Ectodermal cell (in vitro differentiated cells): ENCODE measurements around the gene TEX30. TPM values are rescaled to one million over a fixed set of nuclear protein-coding genes. Genes with fewer than 3 reads are reported as not detected.
A peak's percentile ranks its signal among the peaks of the same experiment; 100 is the strongest.

Experiments used
- H3K27ac ChIP-seq: 2 replicates; pipeline ENCODE4 v1.7.0; 2013; ENCODE audit warnings: mild to moderate bottlenecking, low read depth, low read length; ENCODE audit not compliant: insufficient read depth, poor library complexity, severe bottlenecking
- H3K27me3 ChIP-seq: 2 replicates; pipeline ENCODE4 v1.7.0; 2013; ENCODE audit warnings: mild to moderate bottlenecking, low read length; ENCODE audit not compliant: insufficient read depth, control insufficient read depth, poor library complexity, severe bottlenecking
- H3K36me3 ChIP-seq: one replicate; pipeline ENCODE4 v1.7.0; 2013; ENCODE audit warnings: low read length; ENCODE audit not compliant: control insufficient read depth, insufficient read depth
- H3K4me1 ChIP-seq: one replicate; pipeline ENCODE4 v1.7.0; 2013; ENCODE audit warnings: low read length; ENCODE audit not compliant: control insufficient read depth, insufficient read depth
- H3K4me3 ChIP-seq: 2 replicates; pipeline ENCODE4 v1.7.0; 2013; ENCODE audit warnings: low read depth, low read length, control low read depth; ENCODE audit not compliant: insufficient read depth
- H3K9me3 ChIP-seq: 2 replicates; pipeline ENCODE4 v1.7.0; 2013; ENCODE audit warnings: mild to moderate bottlenecking, low read length, moderate library complexity; ENCODE audit not compliant: control insufficient read depth
- WGBS, 2 experiments: methylation state at CpG; one replicate each; pipeline ENCODE4 v1.1.7; 2013; ENCODE audit warnings: missing lambda C conversion rate in 2 of 2; 5-methylcytosine and 5-hydroxymethylcytosine counted together
- polyA plus RNA-seq, 4 experiments: library from polyadenylated mRNA; stranded (reverse); fragments of 50-300 nt; gene quantifications; one replicate each; pipeline ENCODE4 v1.2.3, GENCODE V29; 2013

The TEX30 gene
- polyA plus RNA-seq (2013, experiment 1 of 4) = 18.0 TPM
- 18.7 TPM for polyA plus RNA-seq (2013, experiment 2 of 4)
- polyA plus RNA-seq (2013, experiment 3 of 4) = 16.9 TPM
- 19.1 TPM for polyA plus RNA-seq (2013, experiment 4 of 4)

- Histone ChIP-seq H3K4me1 (no peaks in the 10 kb centered on the region), H3K27ac (no peak within 1 kb of the TSS), H3K27me3 (peaks cover 10% of the 10 kb centered on the region), H3K9me3 (no peaks in the 10 kb centered on the region), H3K36me3 (no peaks in the 10 kb centered on the region), H3K4me3 (peak within 1 kb of the TSS; percentile 66)
- WGBS, 2 experiments = 18% methylated on average over 85 of the region's 85 CpGs
These were observed at the start of gene TEX30 for GRCh38 chr13:102773441-102774213. TEX30 (minus strand) TSS chr13:102773786; CDS start chr13:102770026, 3,760 bp downstream.

- Histone ChIP-seq H3K36me3 (no peaks in the 10 kb centered on the region), H3K4me3 (no peak overlapping the region), H3K4me1 (no peaks in the 10 kb centered on the region), H3K27me3 (no peaks in the 10 kb centered on the region), H3K9me3 (no peaks in the 10 kb centered on the region), H3K27ac (no peak overlapping the region)
These were observed 44.3 kb upstream of the TEX30 start for GRCh38 chr13:102817907-102818306.

GRCh38 chr13:102817241-102817640 lies 43.7 kb upstream of the TEX30 start:
- no peak overlapping the region for H3K4me3 ChIP-seq
- H3K36me3 ChIP-seq = no peaks in the 10 kb centered on the region
- H3K27me3 ChIP-seq = no peaks in the 10 kb centered on the region
- H3K4me1 ChIP-seq = no peaks in the 10 kb centered on the region
- 88 to 100% methylated on average over 1 of the region's 1 CpG for WGBS, 2 experiments
- H3K9me3 ChIP-seq = no peaks in the 10 kb centered on the region
- no peak overlapping the region for H3K27ac ChIP-seq

- 93 to 98% methylated on average over 4 of the region's 4 CpGs for WGBS, 2 experiments
- Histone ChIP-seq H3K36me3 (no peaks in the 10 kb centered on the region), H3K9me3 (no peaks in the 10 kb centered on the region), H3K4me3 (no peak overlapping the region), H3K27me3 (no peaks in the 10 kb centered on the region), H3K4me1 (no peaks in the 10 kb centered on the region), H3K27ac (no peak overlapping the region)
These were observed 43.1 kb upstream of the TEX30 start for GRCh38 chr13:102816708-102817107.

- Histone ChIP-seq H3K27ac (no peak overlapping the region), H3K9me3 (no peaks in the 10 kb centered on the region), H3K36me3 (no peaks in the 10 kb centered on the region), H3K4me3 (no peak overlapping the region), H3K4me1 (no peaks in the 10 kb centered on the region), H3K27me3 (no peaks in the 10 kb centered on the region)
- 93 to 96% methylated on average over 3 of the region's 5 CpGs for WGBS, 2 experiments
These were observed 42.2 kb upstream of the TEX30 start for GRCh38 chr13:102815788-102816187.

- Histone ChIP-seq H3K36me3 (no peaks in the 10 kb centered on the region), H3K9me3 (no peaks in the 10 kb centered on the region), H3K27me3 (no peaks in the 10 kb centered on the region), H3K4me3 (no peak overlapping the region), H3K4me1 (no peaks in the 10 kb centered on the region), H3K27ac (no peak overlapping the region)
- 71 to 76% methylated on average over 4 to 5 of the region's 6 CpGs for WGBS, 2 experiments
These were observed 41.2 kb upstream of the TEX30 start for GRCh38 chr13:102814793-102815192.

GRCh38 chr13:102814025-102814607 lies 40.5 kb upstream of the TEX30 start:
- H3K4me1 ChIP-seq = no peaks in the 10 kb centered on the region
- no peak overlapping the region for H3K27ac ChIP-seq
- WGBS, 2 experiments = 90 to 94% methylated on average over 7 of the region's 7 CpGs
- no peaks in the 10 kb centered on the region for H3K9me3 ChIP-seq
- no peaks in the 10 kb centered on the region for H3K27me3 ChIP-seq
- H3K4me3 ChIP-seq = no peak overlapping the region
- no peaks in the 10 kb centered on the region for H3K36me3 ChIP-seq

GRCh38 chr13:102812611-102813287 lies 39.2 kb upstream of the TEX30 start:
- no peak overlapping the region for H3K4me3 ChIP-seq
- no peaks in the 10 kb centered on the region for H3K36me3 ChIP-seq
- H3K4me1 ChIP-seq = no peaks in the 10 kb centered on the region
- H3K9me3 ChIP-seq = no peaks in the 10 kb centered on the region
- no peaks in the 10 kb centered on the region for H3K27me3 ChIP-seq
- no peak overlapping the region for H3K27ac ChIP-seq

- no peak overlapping the region for H3K4me3 ChIP-seq
- H3K27ac ChIP-seq = no peak overlapping the region
- H3K36me3 ChIP-seq = no peaks in the 10 kb centered on the region
- no peaks in the 10 kb centered on the region for H3K4me1 ChIP-seq
- no peaks in the 10 kb centered on the region for H3K27me3 ChIP-seq
- 79 to 92% methylated on average over 3 of the region's 3 CpGs for WGBS, 2 experiments
- no peaks in the 10 kb centered on the region for H3K9me3 ChIP-seq
These were observed 34.1 kb upstream of the TEX30 start for GRCh38 chr13:102807699-102808098.

- Histone ChIP-seq H3K36me3 (no peaks in the 10 kb centered on the region), H3K27ac (no peak overlapping the region), H3K4me1 (no peaks in the 10 kb centered on the region), H3K9me3 (no peaks in the 10 kb centered on the region), H3K27me3 (peaks cover 5% of the 10 kb centered on the region), H3K4me3 (no peak overlapping the region)
- 97 to 100% methylated on average over 1 to 3 of the region's 3 CpGs for WGBS, 2 experiments
These were observed 32.1 kb upstream of the TEX30 start for GRCh38 chr13:102805680-102806079.
